ENCODE measurements around the gene AIG1.

Gene AIG1

GRCh38 chr6:143191361-143191760 lies 130.7 kb downstream of the AIG1 start:
- no peak overlapping the region for H3K4me3 ChIP-seq (ENCODE audit: control insufficient read depth, low read depth, low read length)
- TF ChIP-seq, protein P1, sequence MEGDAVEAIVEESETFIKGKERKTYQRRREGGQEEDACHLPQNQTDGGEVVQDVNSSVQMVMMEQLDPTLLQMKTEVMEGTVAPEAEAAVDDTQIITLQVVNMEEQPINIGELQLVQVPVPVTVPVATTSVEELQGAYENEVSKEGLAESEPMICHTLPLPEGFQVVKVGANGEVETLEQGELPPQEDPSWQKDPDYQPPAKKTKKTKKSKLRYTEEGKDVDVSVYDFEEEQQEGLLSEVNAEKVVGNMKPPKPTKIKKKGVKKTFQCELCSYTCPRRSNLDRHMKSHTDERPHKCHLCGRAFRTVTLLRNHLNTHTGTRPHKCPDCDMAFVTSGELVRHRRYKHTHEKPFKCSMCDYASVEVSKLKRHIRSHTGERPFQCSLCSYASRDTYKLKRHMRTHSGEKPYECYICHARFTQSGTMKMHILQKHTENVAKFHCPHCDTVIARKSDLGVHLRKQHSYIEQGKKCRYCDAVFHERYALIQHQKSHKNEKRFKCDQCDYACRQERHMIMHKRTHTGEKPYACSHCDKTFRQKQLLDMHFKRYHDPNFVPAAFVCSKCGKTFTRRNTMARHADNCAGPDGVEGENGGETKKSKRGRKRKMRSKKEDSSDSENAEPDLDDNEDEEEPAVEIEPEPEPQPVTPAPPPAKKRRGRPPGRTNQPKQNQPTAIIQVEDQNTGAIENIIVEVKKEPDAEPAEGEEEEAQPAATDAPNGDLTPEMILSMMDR (IDR thresholded peaks at IDR 0.05; ENCODE audit: control insufficient read depth, insufficient read depth, low read depth, low read length, missing control alignments) = no peak

GRCh38 chr6:143192766-143193165 lies 132.1 kb downstream of the AIG1 start:
- H3K4me3 ChIP-seq (ENCODE audit: control insufficient read depth, low read depth, low read length) = no peak overlapping the region
- TF ChIP-seq, protein P1 (IDR thresholded peaks at IDR 0.05; ENCODE audit: control insufficient read depth, insufficient read depth, low read depth, low read length, missing control alignments) = no peak
- DNase-seq (ENCODE audit: low read depth) = no peak

More at GRCh38 chr6:143191361-143191760, 130.7 kb downstream of the AIG1 start:
- no peak for DNase-seq (ENCODE audit: low read depth)

DNA sequence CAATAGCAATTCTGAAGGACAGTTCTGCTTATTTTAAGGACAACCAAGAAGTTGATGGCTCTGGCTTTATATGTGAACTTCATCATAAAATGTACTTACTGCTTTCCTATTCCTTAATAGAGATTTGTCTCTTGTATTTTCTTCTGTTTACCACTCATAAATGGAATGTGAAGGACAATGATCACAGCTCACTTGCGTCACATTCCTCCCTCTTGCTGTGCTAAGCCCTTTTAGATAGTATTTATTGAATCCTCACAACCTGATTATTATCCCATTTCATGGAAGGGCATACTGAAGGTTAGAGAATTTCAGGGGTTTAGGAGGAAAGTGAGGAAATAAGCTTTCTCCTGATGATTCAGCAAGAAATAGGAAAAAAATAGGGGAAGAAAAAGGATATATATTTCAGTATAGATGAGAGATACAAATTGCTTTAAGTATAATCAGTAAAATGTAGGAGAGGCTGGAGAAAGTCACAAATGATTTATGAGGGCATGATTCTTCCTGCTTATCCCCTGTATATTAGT lies 132.9 kb downstream of the AIG1 start:
- no peak overlapping the region for H3K4me3 ChIP-seq (ENCODE audit: control insufficient read depth, low read depth, low read length)
- TF ChIP-seq, protein P1 (IDR thresholded peaks at IDR 0.05; ENCODE audit: control insufficient read depth, insufficient read depth, low read depth, low read length, missing control alignments) = no peak
- DNase-seq (ENCODE audit: low read depth) = no peak

- DNase-seq (ENCODE audit: low read depth) = no peak
- H3K4me3 ChIP-seq (ENCODE audit: control insufficient read depth, low read depth, low read length) = no peak overlapping the region
- TF ChIP-seq, protein P1 (IDR thresholded peaks at IDR 0.05; ENCODE audit: control insufficient read depth, insufficient read depth, low read depth, low read length, missing control alignments) = no peak
These were observed 133.5 kb downstream of the AIG1 start for GRCh38 chr6:143194095-143194589.

- TF ChIP-seq, protein P1 (IDR thresholded peaks at IDR 0.05; ENCODE audit: control insufficient read depth, insufficient read depth, low read depth, low read length, missing control alignments) = no peak
- H3K4me3 ChIP-seq (ENCODE audit: control insufficient read depth, low read depth, low read length) = no peak overlapping the region
- no peak for DNase-seq (ENCODE audit: low read depth)
These were observed 134.7 kb downstream of the AIG1 start for GRCh38 chr6:143195349-143195845.

- H3K4me3 ChIP-seq (ENCODE audit: control insufficient read depth, low read depth, low read length) = no peak overlapping the region
- DNase-seq (ENCODE audit: low read depth) = no peak
- TF ChIP-seq, protein P1 (IDR thresholded peaks at IDR 0.05; ENCODE audit: control insufficient read depth, insufficient read depth, low read depth, low read length, missing control alignments) = no peak
These were observed 136.0 kb downstream of the AIG1 start for GRCh38 chr6:143196525-143197225.
